Neuronal stem cell (in vitro differentiated cells): ENCODE data around the gene KCNT2.

ENCODE experiments used
- DNase-seq: peaks from one replicate; pipeline ENCODE4 v3.0.0-alpha.2; 2013; ENCODE audit warnings: low spot score
- H2AFZ ChIP-seq: one replicate; pipeline ENCODE4 v1.6.1; 2013; ENCODE audit warnings: mild to moderate bottlenecking, low read length, inconsistent platforms
- H2AK5ac ChIP-seq: 2 replicates; pipeline ENCODE4 v1.6.1; 2013; ENCODE audit warnings: low read depth, mild to moderate bottlenecking, inconsistent platforms, low read length, moderate library complexity, mixed read lengths
- H2BK120ac ChIP-seq: 2 replicates; pipeline ENCODE4 v1.6.1; 2013; ENCODE audit warnings: low read depth, mild to moderate bottlenecking, inconsistent platforms, low read length, moderate library complexity, mixed read lengths
- H2BK12ac ChIP-seq: one replicate; pipeline ENCODE4 v1.6.1; 2013; ENCODE audit warnings: low read length, inconsistent platforms
- H2BK15ac ChIP-seq: 2 replicates; pipeline ENCODE4 v1.6.1; 2013; ENCODE audit warnings: mild to moderate bottlenecking, low read length, inconsistent platforms, mixed read lengths
- H2BK5ac ChIP-seq: one replicate; pipeline ENCODE4 v1.6.1; 2013; ENCODE audit warnings: inconsistent platforms, mild to moderate bottlenecking, low read length, moderate library complexity
- H3K14ac ChIP-seq: one replicate; pipeline ENCODE4 v1.6.1; 2013; ENCODE audit warnings: low read length, inconsistent platforms
- H3K18ac ChIP-seq: 2 replicates; pipeline ENCODE4 v1.6.1; 2013; ENCODE audit warnings: low read length, inconsistent platforms
- H3K23ac ChIP-seq: 2 replicates; pipeline ENCODE4 v1.6.1; 2013; ENCODE audit warnings: low read depth, mild to moderate bottlenecking, mixed read lengths, low read length, inconsistent platforms; ENCODE audit not compliant: poor library complexity
- H3K27ac ChIP-seq: replicated peaks from 3 replicates; pipeline ENCODE4 v1.5.1; 2013; ENCODE audit warnings: low read length, inconsistent platforms
- H3K27me3 ChIP-seq, 3 experiments: 2 replicates each; pipeline ENCODE4 v1.6.1; 2013; ENCODE audit warnings: low read length in 3 of 3, mild to moderate bottlenecking in 2 of 3, inconsistent platforms in 1 of 3, low read depth in 1 of 3, mixed read lengths in 1 of 3, moderate library complexity in 1 of 3; ENCODE audit not compliant: control insufficient read depth in 3 of 3, insufficient read depth in 3 of 3
- H3K36me3 ChIP-seq, 2 donors: replicated peaks in 1 of 2; 2 replicates each; pipeline ENCODE4 v1.6.1; 2013; ENCODE audit warnings: low read length in 2 of 2; ENCODE audit not compliant: control insufficient read depth in 2 of 2, insufficient read depth in 2 of 2
- H3K4ac ChIP-seq: 2 replicates; pipeline ENCODE4 v1.6.1; 2013; ENCODE audit warnings: inconsistent platforms, mild to moderate bottlenecking, low read length, moderate library complexity
- H3K4me1 ChIP-seq, 2 donors: 1 replicate in 1 of 2; 2 replicates in 1 of 2; pipeline ENCODE4 v1.6.1; 2013; ENCODE audit warnings: low read length in 2 of 2, low read depth in 1 of 2; ENCODE audit not compliant: control insufficient read depth in 2 of 2, insufficient read depth in 1 of 2
- H3K4me2 ChIP-seq: one replicate; pipeline ENCODE4 v1.6.1; 2013; ENCODE audit warnings: mild to moderate bottlenecking, low read length, inconsistent platforms; ENCODE audit not compliant: insufficient read depth, poor library complexity, severe bottlenecking
- H3K4me3 ChIP-seq, 2 donors: 2 replicates each; pipeline ENCODE4 v1.5.1; 2013; ENCODE audit warnings: low read length in 2 of 2, mild to moderate bottlenecking in 2 of 2, inconsistent platforms in 1 of 2, moderate library complexity in 1 of 2
- H3K79me1 ChIP-seq: one replicate; pipeline ENCODE4 v1.6.1; 2013; ENCODE audit warnings: low read depth, mild to moderate bottlenecking, inconsistent platforms, low read length, moderate library complexity
- H3K9ac ChIP-seq: one replicate; pipeline ENCODE4 v1.6.1; 2013; ENCODE audit warnings: mild to moderate bottlenecking, low read depth, low read length, inconsistent platforms; ENCODE audit not compliant: poor library complexity
- H3K9me3 ChIP-seq, 2 donors: replicated peaks in 1 of 2; 2 replicates each; pipeline versions ENCODE3 to v1.6.1; 2013; ENCODE audit warnings: low read length in 2 of 2, mild to moderate bottlenecking in 2 of 2, inconsistent platforms in 1 of 2, low read depth in 1 of 2, mixed read lengths in 1 of 2, moderate library complexity in 1 of 2; ENCODE audit not compliant: control insufficient read depth in 2 of 2, insufficient read depth in 1 of 2
- H4K8ac ChIP-seq: one replicate; pipeline ENCODE4 v1.6.1; 2013; ENCODE audit warnings: low read depth, mild to moderate bottlenecking, inconsistent platforms, low read length, moderate library complexity
- H4K91ac ChIP-seq: one replicate; pipeline ENCODE4 v1.6.1; 2013; ENCODE audit warnings: low read length, low read depth, mild to moderate bottlenecking, inconsistent platforms; ENCODE audit not compliant: poor library complexity
- WGBS, 2 donors: extraction: QIAGEN DNeasy Blood & Tissue Kit; methylation state at CpG; one replicate each; pipeline ENCODE4 v1.1.7; 2013; ENCODE audit warnings: missing lambda C conversion rate in 2 of 2, mixed read lengths in 1 of 2; ENCODE audit not compliant: insufficient read length in 2 of 2, insufficient replicate concordance in 1 of 2; ENCODE audit errors: extremely low coverage in 2 of 2; 5-methylcytosine and 5-hydroxymethylcytosine counted together

Gene KCNT2

DNA sequence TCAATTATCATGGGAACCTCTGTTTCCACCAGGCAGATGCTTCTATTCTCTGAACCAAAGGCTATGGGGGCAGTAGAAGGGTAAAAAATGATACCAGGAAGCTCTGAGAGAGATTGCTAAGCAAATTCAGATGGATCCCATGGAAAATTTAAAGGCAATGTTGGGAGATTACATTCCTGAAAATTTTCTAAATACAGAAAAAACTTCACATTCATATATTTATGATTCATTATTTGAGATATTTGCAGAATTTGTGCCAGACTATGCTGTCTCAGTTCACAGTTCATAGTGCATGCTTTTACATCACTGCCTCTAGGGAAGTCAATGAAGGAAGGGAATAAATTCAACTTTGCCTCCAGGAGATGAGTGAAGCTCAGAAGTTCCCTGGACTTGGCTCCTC, 57.5 kb downstream of the KCNT2 start:
- no peaks in the 10 kb centered on the region for H3K36me3 ChIP-seq
- DNase-seq, result no peak
- no peak overlapping the region for H4K8ac ChIP-seq
- no peak overlapping the region for H3K18ac ChIP-seq
- no peak overlapping the region for H2BK12ac ChIP-seq
- H3K79me1 ChIP-seq, result no peaks in the 10 kb centered on the region
- H3K4me2 ChIP-seq, result no peak overlapping the region
- no peak overlapping the region for H2BK5ac ChIP-seq
- no peak overlapping the region for H3K27ac ChIP-seq
- no peak overlapping the region for H2AK5ac ChIP-seq
- H2BK120ac ChIP-seq, result no peak overlapping the region
- no peak overlapping the region for H3K4ac ChIP-seq
- peaks cover 0 to 5% of the 10 kb centered on the region in 2 donors for H3K9me3 ChIP-seq
- H3K27me3 ChIP-seq, result no peaks in the 10 kb centered on the region
- no peak overlapping the region for H2BK15ac ChIP-seq
- H3K9ac ChIP-seq, result no peak overlapping the region
- no peak overlapping the region for H3K4me3 ChIP-seq
- no peak overlapping the region for H3K23ac ChIP-seq
- H4K91ac ChIP-seq, result no peak overlapping the region
- no peak overlapping the region for H2AFZ ChIP-seq
- H3K14ac ChIP-seq, result no peak overlapping the region
- H3K4me1 ChIP-seq, result no peaks in the 10 kb centered on the region

DNA sequence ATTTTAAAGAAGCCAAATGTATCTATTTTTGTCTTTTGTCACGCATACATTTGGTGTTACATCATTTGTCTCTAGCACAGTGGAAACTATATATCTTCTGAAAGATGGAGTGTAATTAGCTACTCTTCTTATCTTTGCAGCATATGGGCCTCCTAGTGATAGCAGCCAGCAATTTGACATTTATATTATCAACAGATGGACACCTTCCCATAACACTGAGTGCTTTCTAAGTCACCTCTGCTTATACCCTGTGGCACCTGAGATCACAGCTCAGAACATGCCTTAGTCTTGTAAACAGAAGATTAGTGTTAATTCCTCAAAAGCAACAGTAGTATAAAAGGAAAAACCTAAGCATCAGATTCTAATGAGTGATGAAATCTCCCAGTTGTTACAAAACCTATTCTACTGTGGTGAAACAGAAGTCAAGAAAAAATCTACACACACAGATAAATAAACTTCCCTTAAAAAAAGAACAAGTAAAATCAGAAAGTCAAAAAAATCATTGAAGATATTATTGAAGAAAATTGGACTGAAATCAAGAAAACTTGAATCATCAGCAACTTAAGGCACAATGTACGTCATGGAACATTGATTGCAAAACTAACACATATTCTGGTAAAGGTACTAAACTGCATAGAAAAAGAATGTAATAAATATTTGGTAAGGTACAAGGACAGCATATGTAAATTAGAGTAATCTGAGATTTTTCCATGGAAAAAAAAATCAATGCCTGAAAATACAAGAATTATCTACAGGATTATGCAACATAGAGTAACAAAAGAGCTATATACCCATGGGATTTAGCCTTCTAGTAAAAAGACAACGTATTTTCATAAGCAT, 61.7 kb downstream of the KCNT2 start:
- WGBS, 2 donors, result no CpG with 5 or more reads among the region's 3 CpGs
- no peak overlapping the region for H4K91ac ChIP-seq
- no peak overlapping the region for H3K27ac ChIP-seq
- H2BK120ac ChIP-seq, result no peak overlapping the region
- no peak overlapping the region for H3K4me3 ChIP-seq
- no peaks in the 10 kb centered on the region for H3K27me3 ChIP-seq
- H2AK5ac ChIP-seq, result no peak overlapping the region
- no peaks in the 10 kb centered on the region for H3K36me3 ChIP-seq
- no peak overlapping the region for H3K23ac ChIP-seq
- DNase-seq, result no peak
- H3K79me1 ChIP-seq, result no peaks in the 10 kb centered on the region
- no peak overlapping the region for H3K18ac ChIP-seq
- no peak overlapping the region for H3K4ac ChIP-seq
- no peak overlapping the region for H3K14ac ChIP-seq
- H2AFZ ChIP-seq, result no peak overlapping the region
- peaks cover 0 to 3% of the 10 kb centered on the region in 2 donors for H3K9me3 ChIP-seq
- H3K9ac ChIP-seq, result no peak overlapping the region
- H3K4me2 ChIP-seq, result no peak overlapping the region
- no peaks in the 10 kb centered on the region for H3K4me1 ChIP-seq
- no peak overlapping the region for H4K8ac ChIP-seq
- H2BK5ac ChIP-seq, result no peak overlapping the region
- no peak overlapping the region for H2BK15ac ChIP-seq
- H2BK12ac ChIP-seq, result no peak overlapping the region

DNA sequence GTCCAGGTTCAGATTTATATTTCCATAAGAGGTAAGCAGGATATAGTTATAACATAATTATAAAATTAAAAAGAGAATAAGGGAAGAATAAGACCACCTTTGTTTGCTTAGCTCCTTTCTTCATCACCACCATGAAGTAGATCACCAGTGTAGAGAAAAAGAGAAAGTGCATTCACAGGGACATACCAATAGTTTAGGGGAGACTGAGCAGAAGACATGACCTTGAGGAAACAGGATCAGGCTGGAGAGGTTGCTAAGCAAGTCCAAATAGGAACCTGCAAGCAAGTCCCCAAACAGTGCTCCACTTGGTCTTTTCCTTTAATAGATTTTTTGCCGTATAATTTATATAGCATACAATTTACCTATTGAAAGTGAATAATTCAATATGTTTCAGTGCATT, 63.0 kb downstream of the KCNT2 start:
- Histone ChIP-seq H2AFZ (no peak overlapping the region), H2BK15ac (no peak overlapping the region), H2BK5ac (no peak overlapping the region), H4K8ac (no peak overlapping the region), H3K4me2 (no peak overlapping the region), H2BK120ac (no peak overlapping the region), H3K36me3 (no peaks in the 10 kb centered on the region), H3K14ac (no peak overlapping the region), H3K9me3 (peaks cover 0 to 3% of the 10 kb centered on the region in 2 donors), H3K9ac (no peak overlapping the region), H2BK12ac (no peak overlapping the region), H3K27me3 (no peaks in the 10 kb centered on the region), H3K79me1 (no peaks in the 10 kb centered on the region), H2AK5ac (no peak overlapping the region), H3K4ac (no peak overlapping the region), H3K23ac (no peak overlapping the region), H3K4me1 (no peaks in the 10 kb centered on the region), H4K91ac (no peak overlapping the region), H3K27ac (no peak overlapping the region), H3K4me3 (no peak overlapping the region), H3K18ac (no peak overlapping the region)
- no CpG with 5 or more reads among the region's 1 CpG for whole genome bisulfite sequencing, 2 donors
- DNase-seq, result no peak

GRCh38 chr1:196544617-196545016, 63.6 kb downstream of the KCNT2 start:
- Histone ChIP-seq H3K9me3 (peaks cover 0 to 3% of the 10 kb centered on the region in 2 donors), H2BK120ac (no peak overlapping the region), H2BK5ac (no peak overlapping the region), H4K91ac (no peak overlapping the region), H3K18ac (no peak overlapping the region), H3K4me2 (no peak overlapping the region), H3K27ac (no peak overlapping the region), H3K4me1 (no peaks in the 10 kb centered on the region), H2BK12ac (no peak overlapping the region), H3K9ac (no peak overlapping the region), H3K4ac (no peak overlapping the region), H3K27me3 (no peaks in the 10 kb centered on the region), H3K36me3 (no peaks in the 10 kb centered on the region), H3K4me3 (no peak overlapping the region), H2AK5ac (no peak overlapping the region), H3K23ac (no peak overlapping the region), H3K14ac (no peak overlapping the region), H4K8ac (no peak overlapping the region), H2AFZ (no peak overlapping the region), H2BK15ac (no peak overlapping the region), H3K79me1 (no peaks in the 10 kb centered on the region)
- no CpG with 5 or more reads among the region's 1 CpG for WGBS, 2 donors
- no peak for DNase-seq
